GM12891 (cell line): ENCODE data around the gene TMTC4.

ENCODE experiments used
- DNase-seq: peaks from one replicate; pipeline ENCODE4 v3.0.0; 2011; ENCODE audit warnings: low spot score; ENCODE audit not compliant: insufficient read length
- FAIRE-seq: peaks from 2 replicates; lab custom pipeline; 2011; peaks lifted over from hg19 to GRCh38; lab: Jason Lieb, UNC
- PAX5 ChIP-seq: IDR thresholded peaks from 2 replicates; pipeline ENCODE4 v1.6.1; 2011; ENCODE audit warnings: low read length, moderate library complexity, mild to moderate bottlenecking; ENCODE audit not compliant: insufficient read depth, severe bottlenecking
- POLR2A ChIP-seq: IDR thresholded peaks from 2 replicates; pipeline ENCODE4 v1.6.1; 2011; ENCODE audit warnings: low read depth, low read length, control low read depth
- POLR2AphosphoS5 ChIP-seq: IDR thresholded peaks from 2 replicates; pipeline ENCODE4 v1.6.1; 2011; ENCODE audit warnings: low read depth, low read length, control low read depth
- POU2F2 ChIP-seq: IDR thresholded peaks from 2 replicates; pipeline ENCODE4 v1.6.1; 2011; ENCODE audit warnings: low read depth, mild to moderate bottlenecking, control low read depth, low read length, moderate library complexity
- SPI1 ChIP-seq: IDR thresholded peaks from 2 replicates; pipeline ENCODE4 v1.6.1; 2011; ENCODE audit warnings: low read depth, low read length, control low read depth
- TAF1 ChIP-seq: IDR thresholded peaks from 2 replicates; pipeline ENCODE4 v1.6.1; 2011; ENCODE audit warnings: low read depth, low read length, control low read depth

TMTC4 gene

DNA sequence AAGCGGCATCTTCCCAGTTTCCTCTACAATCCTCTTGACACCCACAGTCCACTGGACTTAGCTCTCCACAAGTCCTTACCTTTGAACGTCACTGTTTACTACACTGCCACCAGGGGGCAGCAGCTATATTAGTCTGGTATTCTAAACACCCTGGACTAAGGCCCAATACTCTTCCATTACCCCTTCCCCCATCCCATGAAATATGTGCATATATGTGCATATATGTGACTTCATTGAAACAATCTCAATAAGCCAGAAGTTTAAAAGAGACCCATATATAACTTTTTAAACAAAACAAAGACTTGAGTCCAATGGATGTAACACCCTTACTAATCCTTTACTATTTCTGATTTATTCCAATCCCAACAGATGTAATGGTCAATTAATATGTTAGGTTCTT, 101.5 kb downstream of the TMTC4 start:
- DNase-seq (no peak), FAIRE-seq (peak; percentile 89)
- TF ChIP-seq POU2F2: no peak
- no peak for TF ChIP-seq PAX5
- no peak for TF ChIP-seq POLR2A
- TF ChIP-seq POLR2AphosphoS5: no peak
- TF ChIP-seq TAF1: no peak
- no peak for TF ChIP-seq SPI1

- no peak for DNase-seq
These were observed 108.1 kb downstream of the TMTC4 start for GRCh38 chr13:100566543-100566942.

GRCh38 chr13:100565286-100565685, 109.3 kb downstream of the TMTC4 start:
- no peak for FAIRE-seq
- DNase-seq: no peak
- TF ChIP-seq POU2F2 (no peak), TAF1 (no peak), PAX5 (no peak), POLR2AphosphoS5 (no peak), SPI1 (no peak), POLR2A (no peak)

More at GRCh38 chr13:100566543-100566942, 108.1 kb downstream of the TMTC4 start:
- TF ChIP-seq SPI1 (no peak), POU2F2 (no peak), POLR2AphosphoS5 (no peak), PAX5 (no peak), POLR2A (no peak), TAF1 (no peak)
- no peak for FAIRE-seq

GRCh38 chr13:100564444-100565223, 110.0 kb downstream of the TMTC4 start:
- DNase-seq (no peak), FAIRE-seq (no peak)
- TF ChIP-seq TAF1: no peak
- no peak for TF ChIP-seq POLR2A
- TF ChIP-seq POLR2AphosphoS5: no peak
- no peak for TF ChIP-seq POU2F2
- TF ChIP-seq PAX5: no peak
- TF ChIP-seq SPI1: no peak

DNA sequence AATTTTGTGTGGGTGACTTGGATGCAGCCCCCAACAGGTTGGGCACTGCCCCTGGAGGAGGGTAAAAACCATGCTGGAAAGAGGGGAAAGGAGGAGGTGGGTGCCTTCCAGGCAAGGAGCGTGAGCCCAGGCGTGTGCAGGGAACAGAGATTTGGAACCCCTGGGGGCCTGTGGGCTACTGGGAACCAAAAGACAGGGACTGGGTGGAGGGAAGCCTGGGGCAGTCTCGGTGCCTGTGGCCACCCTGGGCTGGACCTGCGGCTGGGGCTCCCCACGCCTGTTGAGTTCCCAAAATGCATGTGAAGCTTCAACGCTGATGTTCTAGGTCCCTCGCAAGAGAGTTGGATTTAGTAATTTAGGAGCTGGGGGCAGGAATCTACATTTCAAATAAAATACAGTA, 110.8 kb downstream of the TMTC4 start:
- FAIRE-seq (no peak), DNase-seq (no peak)
- TF ChIP-seq POLR2A: no peak
- TF ChIP-seq SPI1: no peak
- TF ChIP-seq POU2F2: no peak
- no peak for TF ChIP-seq POLR2AphosphoS5
- no peak for TF ChIP-seq TAF1
- no peak for TF ChIP-seq PAX5

DNA sequence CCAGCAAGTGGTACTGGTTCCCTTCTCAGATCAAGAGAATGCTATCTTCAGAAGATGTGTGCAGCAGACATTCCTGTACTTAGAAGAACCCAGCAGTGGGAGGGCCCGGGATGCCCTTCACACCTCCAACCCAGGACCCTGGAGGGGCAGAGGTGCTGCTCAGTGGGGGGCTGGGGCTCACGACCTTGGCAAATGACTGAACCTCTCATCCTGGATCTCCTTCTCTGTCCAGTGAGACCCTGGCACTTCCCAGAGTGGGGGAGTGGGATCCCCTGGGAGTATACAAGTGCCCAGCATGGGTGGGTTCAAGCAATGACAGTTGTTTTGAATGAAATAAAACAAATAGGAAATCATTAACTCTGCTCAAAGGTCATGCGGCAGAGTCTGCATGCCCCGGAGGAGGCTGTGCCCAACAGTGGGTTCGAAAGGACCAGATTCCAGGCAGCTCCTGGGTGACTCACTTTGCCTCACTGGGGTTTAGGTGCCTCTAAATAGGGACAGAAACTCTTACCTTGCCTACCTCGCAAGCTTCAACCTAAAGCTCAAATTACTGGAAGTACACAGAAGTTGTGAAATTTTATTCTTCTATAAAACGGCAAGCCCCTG, 112.9 kb downstream of the TMTC4 start:
- no peak for TF ChIP-seq TAF1
- no peak for TF ChIP-seq PAX5
- TF ChIP-seq POLR2A: no peak
- no peak for TF ChIP-seq SPI1
- TF ChIP-seq POLR2AphosphoS5: no peak
- TF ChIP-seq POU2F2: no peak
- FAIRE-seq (no peak), DNase-seq (no peak)

- no peak for DNase-seq
- FAIRE-seq: no peak
- TF ChIP-seq POLR2AphosphoS5 (no peak), SPI1 (no peak), POU2F2 (no peak), TAF1 (no peak), PAX5 (no peak), POLR2A (no peak)
These were observed 113.5 kb downstream of the TMTC4 start for GRCh38 chr13:100561158-100561499.

DNA sequence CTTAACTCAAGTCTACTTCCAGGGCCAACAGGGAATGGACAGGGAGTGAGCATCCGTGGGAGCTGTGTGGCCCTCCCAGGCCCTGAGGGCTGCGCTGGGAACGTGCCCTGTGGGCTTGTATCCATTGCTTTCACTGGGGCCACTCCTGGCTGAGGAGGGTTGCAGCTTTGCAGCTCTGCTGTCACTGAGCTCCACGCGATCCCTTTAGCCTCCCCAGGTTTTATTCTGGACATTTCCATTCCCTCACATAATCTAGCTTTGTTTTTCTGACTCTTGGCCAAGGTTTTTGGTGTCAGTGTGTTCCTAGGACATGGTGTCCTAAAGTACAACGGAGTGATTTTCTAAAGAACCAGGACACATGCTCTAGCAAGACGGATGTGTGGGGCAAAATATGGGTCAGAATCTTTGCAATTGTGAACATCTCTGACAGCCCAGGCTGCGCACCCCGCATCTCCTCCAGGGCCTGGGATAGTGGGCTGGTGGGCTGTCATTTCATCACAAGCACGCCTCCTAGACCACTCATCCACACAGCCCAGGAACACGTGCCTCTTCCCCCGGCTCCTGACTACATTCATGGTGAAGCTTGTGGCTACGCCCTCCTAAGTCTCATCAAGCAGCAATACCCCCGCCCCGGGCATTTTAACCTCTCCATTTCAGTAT, 114.0 kb downstream of the TMTC4 start:
- FAIRE-seq (no peak), DNase-seq (no peak)
- TF ChIP-seq POLR2AphosphoS5: no peak
- no peak for TF ChIP-seq TAF1
- TF ChIP-seq SPI1: no peak
- no peak for TF ChIP-seq POLR2A
- no peak for TF ChIP-seq PAX5
- no peak for TF ChIP-seq POU2F2

- DNase-seq: no peak
- TF ChIP-seq PAX5 (no peak), POLR2AphosphoS5 (no peak), TAF1 (no peak), POLR2A (no peak), POU2F2 (no peak), SPI1 (no peak)
- FAIRE-seq: no peak
These were observed 114.7 kb downstream of the TMTC4 start for GRCh38 chr13:100559886-100560285.
